Measurements from ENCODE around the gene FAM168B.

The FAM168B gene

DNA sequence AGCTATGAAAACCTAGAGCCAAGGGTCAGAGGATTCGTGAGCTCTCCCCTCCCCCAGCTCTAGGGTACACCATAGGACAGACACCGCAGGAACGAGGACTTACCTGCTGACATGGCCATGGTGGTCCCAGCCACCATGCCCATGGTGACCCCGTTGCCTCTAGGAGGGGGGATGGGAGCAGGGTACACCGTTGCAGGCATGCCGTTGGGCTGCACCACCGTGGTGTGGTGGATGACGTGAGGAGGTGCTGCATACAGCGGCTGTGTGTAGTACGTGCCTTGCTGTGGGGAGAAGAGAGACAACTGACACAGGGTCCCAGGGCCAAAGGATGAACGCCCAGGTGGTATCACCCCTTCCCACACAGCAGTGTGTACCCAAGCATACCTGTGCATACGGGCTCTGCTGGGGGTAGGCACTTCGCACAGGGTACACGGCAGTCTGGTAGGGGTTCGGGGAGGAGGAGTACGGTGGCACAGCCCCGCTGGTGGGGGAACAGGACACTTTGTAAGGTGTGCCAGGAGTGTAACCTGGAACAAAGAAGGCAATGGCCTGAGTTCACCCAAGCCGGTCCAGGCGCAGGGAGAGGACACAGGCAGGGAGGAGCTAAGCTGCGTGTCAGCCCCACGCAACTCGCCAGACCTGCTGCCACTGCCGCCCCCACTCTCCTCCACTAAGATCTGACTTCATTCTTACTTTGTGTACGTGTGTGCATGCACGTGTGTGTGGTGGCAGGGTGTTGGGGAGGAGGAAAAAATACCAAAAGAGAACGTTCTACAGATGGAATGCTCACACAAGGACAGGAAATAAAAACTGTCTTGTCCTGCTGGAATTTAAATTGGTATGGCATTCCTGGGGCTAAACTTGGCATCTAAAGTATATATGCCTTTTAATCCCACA lies 37.8 kb downstream of the FAM168B start:
- DNase-seq (ENCODE audit: low read depth in 3 of 3) = no peak

DNA sequence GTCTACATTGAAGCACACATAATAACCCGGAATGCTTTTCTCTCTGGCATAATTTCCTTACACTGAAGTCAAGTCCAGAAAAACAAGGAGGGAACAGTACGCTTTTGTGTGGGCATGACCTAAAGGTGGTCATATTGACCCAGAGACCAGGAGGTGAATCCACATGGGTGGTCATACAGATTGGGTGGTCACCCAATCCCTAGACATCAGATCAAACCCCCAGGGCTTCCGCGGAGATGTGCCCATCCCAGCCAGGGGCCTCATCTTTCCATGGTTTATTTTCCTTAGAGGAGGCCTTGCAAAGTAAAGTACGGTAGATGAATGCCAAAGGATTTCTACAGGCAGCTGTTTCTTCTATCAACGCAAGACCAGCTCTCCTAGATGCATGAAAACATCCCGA lies 38.8 kb downstream of the FAM168B start:
- no peak for DNase-seq (ENCODE audit: low read depth in 3 of 3)

DNA sequence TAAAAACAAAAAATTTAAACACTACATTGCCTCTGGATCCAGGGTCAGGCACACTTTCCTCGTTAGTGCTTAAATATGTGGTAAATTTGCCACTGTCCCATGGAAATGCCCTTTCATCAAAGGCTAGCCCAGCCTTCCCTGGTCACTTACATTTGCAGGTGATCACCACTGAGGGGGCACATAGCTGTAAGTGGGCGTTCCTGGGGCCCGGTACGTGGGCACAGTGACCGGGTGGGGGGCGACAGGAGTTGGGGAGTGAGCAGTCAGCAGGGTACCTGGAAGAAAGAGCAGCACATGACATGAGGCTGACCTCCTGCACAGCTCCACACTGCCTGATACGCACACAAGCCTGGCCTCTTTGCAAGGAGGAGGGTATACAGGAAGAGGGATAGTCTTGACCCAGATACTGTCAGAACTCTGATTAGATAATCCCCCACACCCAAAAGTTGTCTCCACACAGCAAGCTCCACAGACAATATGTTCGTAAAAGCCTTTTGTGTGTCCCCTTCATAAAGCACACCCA lies 40.5 kb downstream of the FAM168B start:
- DNase-seq (ENCODE audit: low read depth in 3 of 3) = no peak

DNA sequence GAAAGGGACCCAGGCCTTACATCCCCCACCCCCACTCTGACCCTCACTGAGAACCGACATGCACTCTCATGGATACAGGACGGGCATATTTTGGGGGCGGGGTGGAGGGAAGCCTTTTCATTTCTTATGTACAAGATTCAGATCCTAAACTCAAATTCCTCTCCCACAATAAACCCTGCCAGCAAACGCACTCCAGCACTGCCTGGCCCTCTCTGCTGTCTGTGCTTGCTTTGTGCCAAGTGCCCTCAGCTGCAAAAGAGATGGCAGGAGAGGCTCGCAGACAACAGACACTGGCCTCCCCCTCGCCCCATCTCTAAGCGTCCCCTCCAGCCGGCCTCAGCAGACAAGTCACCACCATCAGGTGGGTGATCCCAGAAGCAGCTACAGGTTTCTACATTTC lies 42.4 kb downstream of the FAM168B start:
- no peak for DNase-seq (ENCODE audit: low read depth in 3 of 3)

DNA sequence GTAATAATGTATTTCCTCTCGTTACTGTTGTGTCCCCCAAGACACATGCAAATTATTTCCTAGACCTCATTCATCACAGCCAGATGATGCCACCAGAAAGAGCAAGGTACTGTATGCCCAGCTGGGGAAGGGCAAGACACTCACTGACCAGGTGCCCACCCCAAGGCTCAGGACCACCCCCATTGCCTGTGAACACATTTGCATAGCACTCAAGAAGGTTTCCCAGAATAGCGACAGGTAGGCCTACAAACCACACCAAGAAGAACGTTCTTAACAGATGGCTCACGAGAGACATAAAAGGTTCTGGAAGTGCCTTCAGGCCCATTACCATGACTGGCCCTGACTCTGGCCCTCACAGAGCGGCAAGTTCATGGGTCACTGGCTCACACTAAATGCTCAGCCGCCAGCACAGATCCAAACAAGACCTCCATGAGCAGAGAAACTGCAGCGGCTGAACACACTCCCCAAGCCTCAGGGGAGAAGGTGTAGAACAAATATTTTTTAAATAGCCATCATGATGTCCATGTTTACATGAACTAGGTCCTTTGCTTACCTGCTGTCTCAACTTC lies 44.0 kb downstream of the FAM168B start:
- DNase-seq (ENCODE audit: low read depth in 3 of 3) = no peak

DNA sequence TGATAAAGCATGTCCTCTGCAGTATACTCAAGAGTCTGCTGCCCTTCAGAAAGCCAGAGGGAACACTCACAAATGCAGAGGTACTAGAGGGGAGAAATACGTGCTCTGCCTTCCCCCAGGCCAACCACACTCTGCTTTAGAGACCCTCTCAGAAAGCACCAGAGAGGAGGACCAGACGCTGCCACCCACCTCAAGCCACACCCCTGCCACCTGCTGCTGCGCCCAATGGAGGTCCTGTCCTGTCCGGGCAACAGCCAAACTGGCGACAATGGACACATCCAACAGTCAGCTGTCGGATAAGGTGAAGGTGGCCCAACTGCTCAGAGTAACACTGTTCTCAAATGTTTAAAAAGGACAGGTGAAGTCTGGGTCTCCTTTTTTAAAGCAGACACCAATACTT lies 44.6 kb downstream of the FAM168B start:
- no peak for DNase-seq (ENCODE audit: low read depth in 3 of 3)

DNA sequence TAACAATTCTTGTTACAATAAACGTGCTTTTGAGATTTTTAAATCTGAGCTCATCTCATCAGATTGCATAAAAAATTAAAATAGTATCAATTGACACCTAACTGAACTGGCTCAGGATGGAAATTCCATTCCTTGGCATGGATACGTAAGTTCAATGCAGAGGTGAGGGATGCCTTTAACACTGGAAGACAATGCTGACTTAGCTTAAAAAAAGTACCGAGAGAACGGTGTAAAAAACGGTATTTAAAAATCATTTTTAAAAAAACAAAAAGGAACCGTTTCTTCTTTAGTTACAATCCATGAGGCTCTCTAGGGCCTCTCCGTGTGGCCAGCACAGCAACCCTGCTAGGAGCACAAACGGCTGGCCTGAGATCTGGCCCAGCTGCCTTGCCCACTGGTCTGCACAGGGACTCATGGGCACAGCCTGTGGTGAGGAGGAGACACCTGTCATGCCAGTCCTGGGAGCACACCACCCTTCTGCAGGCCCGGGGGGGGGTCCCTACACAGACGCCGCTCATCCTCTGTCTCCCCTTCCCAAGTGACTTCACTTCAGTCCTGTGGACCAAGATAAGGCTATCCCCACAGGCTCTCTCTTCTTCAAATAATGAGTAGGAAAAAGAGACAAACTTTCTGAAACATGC lies 45.2 kb downstream of the FAM168B start:
- DNase-seq (ENCODE audit: low read depth in 3 of 3) = no peak

DNA sequence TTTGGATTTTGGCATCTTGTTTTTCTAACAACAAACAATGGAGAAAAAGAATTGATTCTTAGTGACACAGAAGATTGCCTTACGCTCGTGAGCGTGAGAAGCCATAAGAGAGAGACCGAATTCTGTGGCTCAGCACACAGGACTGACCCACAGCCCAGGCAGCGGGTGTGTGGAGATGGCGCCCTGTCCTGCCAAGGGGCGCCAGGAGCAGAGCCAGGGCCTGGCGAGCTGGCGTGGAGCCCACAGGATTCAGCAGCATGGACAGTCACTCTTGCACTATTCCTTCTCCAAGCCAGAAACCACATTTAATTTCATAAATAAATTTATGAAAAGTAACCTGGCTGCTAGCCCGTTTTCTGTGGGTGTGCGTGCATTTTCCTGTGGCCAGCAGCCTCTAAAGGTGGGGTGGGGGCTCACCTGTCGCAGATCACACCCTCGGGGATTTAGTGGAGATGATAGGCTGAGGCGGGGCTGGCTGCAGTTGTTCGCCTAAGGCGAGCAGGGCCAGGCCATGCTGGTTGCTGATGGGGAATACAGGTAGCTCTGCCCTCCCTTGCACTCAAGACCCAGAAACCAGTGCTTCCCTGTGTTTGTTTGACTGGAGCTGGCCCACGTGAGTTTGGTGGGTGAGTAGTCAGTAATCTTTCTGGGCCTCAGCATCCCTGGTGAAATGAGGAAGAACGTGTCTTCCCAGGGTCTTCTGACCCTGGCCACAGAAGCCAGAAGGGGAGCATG lies 46.2 kb downstream of the FAM168B start:
- DNase-seq (ENCODE audit: low read depth in 3 of 3) = no peak

DNA sequence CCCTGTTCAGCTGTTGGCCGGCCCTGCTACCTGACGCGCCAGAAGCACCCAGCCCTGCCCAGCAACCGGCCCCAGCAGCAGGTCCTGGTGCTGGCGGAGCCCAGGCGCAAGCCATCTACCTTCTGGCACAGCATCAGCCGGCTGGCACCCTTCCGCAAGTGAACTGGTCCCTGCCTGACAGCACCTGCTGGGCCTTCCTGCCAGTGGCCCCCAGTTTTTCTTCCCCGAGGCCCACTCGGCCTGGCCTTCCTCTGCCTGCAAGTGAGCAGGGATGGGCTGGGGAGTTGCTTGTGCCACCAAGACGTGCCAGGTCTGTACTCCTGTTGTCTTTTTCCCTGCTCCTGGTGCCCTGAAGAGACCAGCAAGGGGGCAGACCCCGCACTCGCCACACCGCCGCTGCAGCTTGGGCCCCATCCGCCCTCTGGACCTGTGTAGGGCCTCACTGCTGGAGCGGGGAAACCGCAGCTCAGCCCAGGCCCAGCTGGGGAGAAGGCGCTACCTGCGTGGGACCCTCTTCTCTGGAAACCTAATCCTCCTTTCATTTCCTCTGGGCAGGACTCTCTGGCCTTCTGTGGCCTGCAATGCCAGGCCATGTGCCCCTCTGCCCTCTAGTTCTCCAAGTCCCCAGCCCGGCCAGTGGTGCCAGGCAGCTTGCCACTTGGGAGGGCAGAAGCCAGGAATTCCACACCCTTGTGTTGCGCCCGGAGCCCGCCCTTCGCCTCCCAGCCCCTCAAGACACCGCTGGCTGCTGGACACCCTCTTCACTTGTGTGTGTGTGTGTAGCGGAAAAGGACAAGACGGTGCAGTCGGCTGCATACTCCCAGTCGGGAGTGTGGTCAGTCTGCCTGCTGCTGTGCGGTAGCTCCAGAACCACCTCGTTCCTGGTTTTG lies 47.0 kb downstream of the FAM168B start:
- DNase-seq (ENCODE audit: low read depth in 3 of 3) = no peak

DNA sequence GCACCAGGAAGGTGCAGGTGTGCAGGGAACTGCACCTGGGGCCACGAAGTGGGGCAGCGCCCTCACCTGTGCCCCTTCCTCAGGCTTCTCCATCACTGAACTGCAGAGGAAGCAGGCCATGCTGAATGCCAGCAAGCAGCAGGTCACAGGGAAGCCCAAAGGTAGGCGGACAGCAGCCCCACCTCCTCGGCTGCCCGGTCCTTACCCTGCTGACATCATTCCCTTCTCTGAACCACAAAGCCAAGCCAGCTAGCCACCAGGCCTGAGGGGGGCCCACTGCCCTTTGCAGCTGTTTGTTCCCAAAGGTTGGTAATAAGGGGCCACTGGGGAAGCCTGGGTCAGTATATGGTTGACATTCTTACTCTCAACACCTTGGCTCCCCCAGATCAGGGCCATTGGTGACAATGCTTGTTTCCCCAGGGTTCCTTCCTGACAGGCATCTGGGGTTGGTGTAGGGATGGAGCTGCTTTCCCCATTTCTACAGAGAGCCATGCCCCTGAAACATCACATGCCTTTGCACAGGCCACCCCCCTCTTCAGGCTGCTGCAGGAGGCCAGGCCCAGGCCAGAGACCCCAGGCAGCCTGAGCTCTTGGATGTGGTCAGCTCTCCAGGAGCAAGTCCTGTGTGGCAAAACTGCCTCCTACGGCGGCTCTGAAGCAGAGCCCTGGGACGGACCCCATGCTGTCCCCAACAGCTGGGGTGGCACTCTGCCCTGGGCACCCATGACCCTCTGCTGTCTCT lies 47.8 kb downstream of the FAM168B start:
- no peak for DNase-seq (ENCODE audit: low read depth in 3 of 3)

DNA sequence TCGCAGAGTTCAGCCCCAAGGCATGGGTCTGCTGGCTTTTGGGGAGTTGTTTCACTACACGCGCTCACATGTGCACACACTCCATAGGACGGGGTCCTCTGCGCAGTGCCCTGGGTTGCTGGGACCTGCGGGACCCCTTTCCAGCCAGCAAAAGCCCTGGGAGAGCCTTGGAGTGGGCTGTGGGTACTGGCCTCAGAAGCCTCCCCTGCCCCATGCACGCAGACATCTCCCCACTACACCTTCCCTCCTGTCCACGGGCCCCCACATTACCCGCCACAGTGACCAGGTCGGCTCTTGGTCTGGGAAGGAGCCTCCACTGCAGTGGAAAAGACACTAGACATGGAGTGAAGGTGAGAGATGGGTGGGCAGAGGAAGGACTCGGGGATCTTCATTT lies 48.5 kb downstream of the FAM168B start:
- no peak for DNase-seq (ENCODE audit: low read depth in 3 of 3)

DNA sequence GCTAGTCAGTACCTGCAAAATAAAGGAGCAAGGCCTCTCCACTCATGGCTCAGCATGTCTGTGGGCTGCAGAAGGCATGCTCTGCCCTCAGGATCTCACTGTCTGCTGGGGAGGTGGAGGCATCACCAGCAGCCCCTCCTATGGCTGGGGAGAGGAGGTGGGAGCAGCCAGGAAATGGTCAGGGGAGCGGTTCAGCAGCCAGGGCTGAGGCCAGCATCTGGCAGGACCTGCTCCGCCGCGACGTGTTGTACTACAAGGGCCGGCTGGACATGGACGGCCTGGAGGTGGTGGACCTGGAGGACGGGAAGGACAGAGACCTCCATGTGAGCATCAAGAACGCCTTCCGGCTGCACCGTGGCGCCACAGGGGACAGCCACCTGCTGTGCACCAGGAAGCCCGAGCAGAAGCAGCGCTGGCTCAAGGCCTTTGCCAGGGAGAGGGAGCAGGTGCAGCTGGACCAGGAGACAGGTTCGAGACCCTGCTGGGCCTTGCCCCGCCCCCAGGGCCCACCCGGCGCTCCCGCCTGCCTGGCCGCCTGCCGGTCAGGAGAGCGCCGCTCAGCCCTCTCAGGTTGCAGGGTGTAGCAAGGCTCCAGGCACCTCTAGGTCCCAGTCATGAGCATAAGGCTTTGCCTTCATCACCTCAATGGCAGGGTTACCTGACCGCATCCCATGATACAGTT lies 49.0 kb downstream of the FAM168B start:
- DNase-seq (ENCODE audit: low read depth in 3 of 3) = no peak

DNA sequence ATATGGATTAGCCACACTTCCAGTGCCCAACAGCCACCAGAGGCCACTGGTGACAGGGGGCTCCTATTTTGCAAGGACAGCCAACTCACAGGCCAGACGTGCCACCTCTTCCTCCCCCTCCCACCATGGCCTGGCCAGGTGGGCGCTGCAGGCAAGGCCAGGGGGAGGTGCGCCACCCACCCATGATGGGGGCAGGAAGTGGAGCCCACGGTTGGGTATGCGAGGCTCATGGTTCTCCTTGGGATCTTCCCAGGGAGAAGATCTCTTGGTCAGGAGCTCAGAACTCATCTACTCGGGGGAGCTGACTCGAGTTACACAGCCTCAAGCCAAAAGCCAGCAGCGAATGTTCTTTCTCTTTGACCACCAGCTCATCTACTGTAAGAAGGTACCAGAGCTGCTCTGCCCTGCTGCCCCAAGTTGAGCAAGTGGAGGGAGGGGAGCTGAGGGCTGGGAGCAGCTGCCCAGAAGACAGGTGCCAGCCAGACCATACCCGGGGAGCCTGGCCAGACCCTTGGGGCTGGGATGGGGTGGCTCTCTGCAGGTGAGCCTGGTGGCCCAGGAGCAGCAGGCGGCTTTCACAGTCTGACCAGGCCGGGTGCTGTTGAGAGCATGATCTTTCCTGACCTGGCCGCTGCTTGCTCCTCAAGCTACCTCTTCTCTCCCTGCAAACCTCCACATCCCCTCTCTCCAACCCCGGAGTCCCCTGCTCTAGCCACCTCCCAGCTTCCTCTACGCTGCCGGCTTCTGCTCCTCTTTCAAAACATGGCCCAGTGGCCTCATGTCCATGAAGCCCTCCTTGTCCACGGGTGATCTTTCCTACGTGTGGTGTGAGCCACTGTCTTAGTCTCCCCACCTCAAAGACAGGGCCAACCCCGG lies 49.8 kb downstream of the FAM168B start:
- no peak for DNase-seq (ENCODE audit: low read depth in 3 of 3)

DNA sequence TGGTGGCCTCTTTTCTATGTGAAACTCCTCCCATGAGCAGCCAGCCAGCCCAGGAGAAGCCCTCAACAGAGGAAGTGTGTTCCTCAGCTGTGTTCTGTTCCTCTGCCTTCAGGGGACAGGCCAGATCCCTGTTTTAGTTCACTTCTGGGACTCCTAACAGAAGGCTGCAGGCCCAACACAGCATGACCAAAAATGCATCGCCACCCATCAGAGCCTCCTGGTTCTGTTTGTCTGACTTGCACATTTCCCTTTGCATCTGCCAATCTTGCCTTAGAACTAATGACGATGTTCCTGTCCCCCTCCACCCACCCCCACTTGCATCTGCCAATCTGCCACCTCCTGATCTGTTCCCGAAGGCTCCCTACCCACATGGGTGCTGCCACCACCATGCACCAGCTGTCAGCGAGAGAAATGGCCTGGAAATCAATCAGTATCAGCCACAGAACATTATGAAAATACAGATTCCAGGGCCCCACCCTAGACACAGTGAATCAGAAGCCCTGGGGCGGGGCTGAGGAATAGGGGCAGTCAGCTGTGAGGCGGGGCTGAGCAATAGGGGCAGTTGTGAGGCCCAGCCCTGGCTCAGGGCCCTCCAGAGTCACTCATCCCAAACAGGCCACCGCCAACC lies 51.0 kb downstream of the FAM168B start:
- DNase-seq (ENCODE audit: low read depth in 3 of 3) = no peak

DNA sequence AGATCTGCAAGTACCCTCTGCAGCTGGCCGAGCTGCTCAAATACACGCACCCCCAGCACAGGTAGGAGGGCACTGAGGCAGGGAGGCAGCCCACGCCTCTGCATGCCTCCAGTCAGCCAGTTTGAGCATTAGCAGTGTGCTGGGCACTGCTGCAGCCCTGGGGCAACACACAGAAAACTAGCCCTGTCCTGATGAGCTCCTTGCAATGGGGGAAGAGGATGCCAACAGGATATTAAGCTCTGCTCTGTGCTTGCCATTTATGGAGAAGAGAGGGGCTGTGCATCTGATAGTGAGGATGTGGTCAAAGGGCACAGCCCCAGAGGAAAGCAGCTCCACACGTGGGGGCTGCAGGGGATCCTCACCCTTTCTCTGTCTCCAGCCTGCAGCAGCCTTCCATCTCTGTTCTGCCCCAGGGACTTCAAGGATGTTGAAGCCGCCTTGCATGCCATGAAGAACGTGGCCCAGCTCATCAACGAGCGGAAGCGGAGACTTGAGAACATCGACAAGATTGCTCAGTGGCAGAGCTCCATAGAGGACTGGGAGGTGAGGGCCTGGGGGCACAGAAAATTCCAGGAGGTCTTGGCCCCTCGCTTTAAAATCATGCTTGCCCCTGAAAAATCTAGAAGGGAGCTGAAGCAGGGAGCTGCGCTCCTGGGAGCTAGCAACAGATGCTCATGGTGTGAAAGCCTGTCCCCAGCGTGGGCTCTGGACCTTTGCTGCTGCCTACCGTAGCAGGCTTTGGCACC lies 51.7 kb downstream of the FAM168B start:
- DNase-seq (ENCODE audit: low read depth in 3 of 3) = no peak

DNA sequence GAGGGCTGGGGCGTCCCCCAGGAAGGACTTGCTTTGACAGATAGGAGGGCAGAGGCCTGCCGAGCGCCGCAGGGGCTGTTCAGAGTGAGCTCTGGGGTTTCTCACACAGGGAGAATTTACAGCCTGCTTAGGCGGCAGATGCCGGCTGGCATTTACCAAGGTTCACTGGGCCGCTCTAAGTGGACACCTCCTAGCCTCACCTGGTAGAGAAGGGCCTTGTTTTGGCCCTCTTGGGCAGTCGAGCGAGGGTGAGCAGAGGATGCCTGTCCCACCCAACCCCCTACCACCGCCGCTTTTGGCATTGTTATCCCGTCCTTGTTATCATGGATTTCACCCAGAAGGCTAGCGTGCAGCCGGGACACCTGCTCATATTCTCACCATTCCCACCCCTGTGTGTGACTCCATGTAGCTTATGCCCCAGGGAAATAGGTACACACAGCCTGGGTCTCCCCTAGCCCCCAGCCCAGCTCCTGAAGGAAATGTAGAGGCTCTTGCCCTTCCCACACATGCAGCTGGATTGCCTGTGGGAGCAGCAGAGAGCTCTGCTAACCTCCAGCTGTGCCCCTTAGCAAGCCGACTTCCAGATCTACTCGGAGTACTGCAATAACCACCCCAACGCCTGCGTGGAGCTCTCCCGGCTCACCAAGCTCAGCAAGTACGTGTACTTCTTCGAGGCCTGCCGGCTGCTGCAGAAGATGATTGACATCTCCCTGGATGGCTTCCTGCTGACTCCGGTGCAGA lies 52.4 kb downstream of the FAM168B start:
- DNase-seq (ENCODE audit: low read depth in 3 of 3) = no peak

Data from stimulated activated CD4-positive, alpha-beta T cell treated with anti-CD3 and anti-CD28 coated beads, TNF-alpha, amount 100 ng/mL, for 48 hours (primary cell).